Lower leg skin (tissue), 4 donors: ENCODE measurements around the gene DDX24. TPM values are rescaled to one million over a fixed set of nuclear protein-coding genes. Genes with fewer than 3 reads are reported as not detected.

Experiments
- DNase-seq, 2 donors: peaks; one replicate each; pipeline ENCODE4 v3.0.0-alpha.2; 2019; ENCODE audit warnings: low spot score in 2 of 2
- H3K4me3 ChIP-seq: fragments of 200-600 bp; sonication (generic); 2 replicates; pipeline ENCODE4 v1.5.1; 2017; ENCODE audit warnings: mild to moderate bottlenecking, low read depth; ENCODE audit not compliant: poor library complexity, severe bottlenecking
- POLR2A ChIP-seq, 2 donors: fragments of 450-650 bp; IDR thresholded peaks; one replicate each; pipeline ENCODE4 v1.6.1; 2016 to 2017; ENCODE audit warnings: antibody characterized with exemption in 2 of 2, mild to moderate bottlenecking in 1 of 2, moderate library complexity in 1 of 2
- WGBS, 2 donors: methylation state at CpG; one replicate each; pipeline ENCODE4 v1.1.5; 2018; 5-methylcytosine and 5-hydroxymethylcytosine counted together
- intact Hi-C: fragments of 100-400 bp; cut with DNase I; formaldehyde crosslinking; loops from one replicate; pipeline ENCODE4 v1.15.0; 2023; ENCODE audit warnings: low total_unique reads
- total RNA-seq, 4 donors: library from RNA; depleted of rRNA; stranded (reverse); fragments of >200 nt; gene quantifications; one replicate each; pipeline ENCODE4 v1.1.0, GENCODE V29; 2016
- TF ChIP-seq, protein P1 (sequence below), 3 donors: fragments of 450-650 bp; IDR thresholded peaks; one replicate each; pipeline ENCODE4 v1.5.1; 2016; ENCODE audit warnings: antibody characterized with exemption in 3 of 3, mild to moderate bottlenecking in 3 of 3, moderate library complexity in 2 of 3

Gene DDX24
- total RNA-seq, 4 donors from 2014 or later = 91.7 to 132 (median 102) TPM

DNA sequence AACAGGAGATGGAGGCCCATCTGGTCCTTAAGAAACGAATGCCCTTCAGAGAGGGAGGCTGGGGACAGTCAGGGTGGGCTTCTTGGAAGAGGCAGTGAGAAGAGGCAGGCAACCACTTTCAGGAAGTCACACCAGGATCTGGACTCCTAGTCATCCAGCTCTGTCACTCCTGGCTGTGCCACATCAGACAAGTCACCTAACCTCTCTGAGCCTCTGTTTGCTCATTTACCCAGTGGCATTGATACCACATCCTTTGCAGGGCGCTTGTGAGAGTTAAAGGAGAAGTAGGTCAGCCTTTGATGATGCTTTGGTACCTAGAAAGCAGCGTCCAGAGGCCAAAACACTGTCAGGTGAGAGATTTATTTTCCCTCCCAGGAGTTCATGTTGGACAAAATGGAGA is 72.8 kb downstream of the DDX24 start:
- no peak for DNase-seq
- TF ChIP-seq POLR2A (IDR thresholded peaks at IDR 0.05) = no peak
- no peak overlapping the region for H3K4me3 ChIP-seq
- 82% methylated on average over 3 of the region's 3 CpGs for whole genome bisulfite sequencing, 2 donors
- intact Hi-C loops = no loop called here

DNA sequence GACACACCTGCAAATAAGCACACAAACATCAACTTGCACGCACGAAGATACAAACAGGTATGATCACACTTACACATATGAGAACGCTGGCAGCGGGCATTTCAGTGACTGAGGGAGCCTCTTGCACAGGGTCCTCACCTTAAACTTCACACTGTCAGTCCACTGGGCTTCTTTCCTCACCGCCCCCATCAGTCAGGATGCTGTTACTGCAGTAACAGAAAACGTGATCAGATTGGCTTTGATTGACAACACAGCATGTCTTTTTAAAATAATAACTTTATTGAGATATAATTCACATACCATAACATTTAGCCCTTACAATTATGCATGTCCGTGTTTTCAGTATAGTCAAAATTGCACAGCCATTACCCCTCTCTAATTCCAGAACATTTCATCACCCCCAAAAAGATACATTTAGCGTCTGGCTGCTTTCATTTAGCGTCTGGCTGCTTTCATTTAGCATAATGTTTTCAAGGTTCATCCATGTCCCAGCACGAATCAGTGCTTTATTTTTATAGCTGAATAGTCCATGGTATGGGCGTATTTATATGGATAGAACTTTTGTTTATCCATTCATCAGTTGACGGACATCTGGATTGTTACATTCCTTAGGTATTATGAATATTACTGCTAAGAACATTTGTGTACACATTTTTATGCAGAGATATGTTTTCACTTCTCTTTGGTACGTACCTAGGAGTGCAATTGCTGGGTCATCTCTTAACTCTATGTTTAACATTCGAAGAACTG is 75.5 kb downstream of the DDX24 start:
- H3K4me3 ChIP-seq = no peak overlapping the region
- TF ChIP-seq POLR2A (IDR thresholded peaks at IDR 0.05) = no peak
- TF ChIP-seq, protein P1, sequence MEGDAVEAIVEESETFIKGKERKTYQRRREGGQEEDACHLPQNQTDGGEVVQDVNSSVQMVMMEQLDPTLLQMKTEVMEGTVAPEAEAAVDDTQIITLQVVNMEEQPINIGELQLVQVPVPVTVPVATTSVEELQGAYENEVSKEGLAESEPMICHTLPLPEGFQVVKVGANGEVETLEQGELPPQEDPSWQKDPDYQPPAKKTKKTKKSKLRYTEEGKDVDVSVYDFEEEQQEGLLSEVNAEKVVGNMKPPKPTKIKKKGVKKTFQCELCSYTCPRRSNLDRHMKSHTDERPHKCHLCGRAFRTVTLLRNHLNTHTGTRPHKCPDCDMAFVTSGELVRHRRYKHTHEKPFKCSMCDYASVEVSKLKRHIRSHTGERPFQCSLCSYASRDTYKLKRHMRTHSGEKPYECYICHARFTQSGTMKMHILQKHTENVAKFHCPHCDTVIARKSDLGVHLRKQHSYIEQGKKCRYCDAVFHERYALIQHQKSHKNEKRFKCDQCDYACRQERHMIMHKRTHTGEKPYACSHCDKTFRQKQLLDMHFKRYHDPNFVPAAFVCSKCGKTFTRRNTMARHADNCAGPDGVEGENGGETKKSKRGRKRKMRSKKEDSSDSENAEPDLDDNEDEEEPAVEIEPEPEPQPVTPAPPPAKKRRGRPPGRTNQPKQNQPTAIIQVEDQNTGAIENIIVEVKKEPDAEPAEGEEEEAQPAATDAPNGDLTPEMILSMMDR (IDR thresholded peaks at IDR 0.05) = no peak
- no peak for DNase-seq
- intact Hi-C loops = no loop called here
- WGBS, 2 donors = 43 to 47% methylated on average over 14 of the region's 14 CpGs

DNA sequence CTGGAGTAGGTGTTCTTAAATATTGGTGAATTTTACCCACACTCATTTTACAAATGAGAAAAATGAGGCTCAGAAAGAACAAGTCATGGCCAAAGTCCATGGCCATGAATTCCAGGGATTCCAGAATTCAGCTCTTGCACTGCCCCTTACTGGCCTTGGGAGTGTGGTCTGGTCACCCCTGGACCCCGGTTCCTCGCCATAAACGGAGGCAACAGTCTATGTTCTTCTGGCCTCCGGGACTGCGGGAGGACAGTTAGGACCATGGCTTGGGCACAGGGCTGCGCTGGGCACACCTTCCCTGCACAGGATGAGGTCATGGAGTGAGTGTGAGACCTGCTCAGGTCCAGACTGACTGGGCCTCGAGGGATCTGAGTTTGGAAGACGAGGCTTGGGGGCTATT is 77.0 kb downstream of the DDX24 start:
- H3K4me3 ChIP-seq = no peak overlapping the region
- TF ChIP-seq, protein P1 (IDR thresholded peaks at IDR 0.05) = no peak
- TF ChIP-seq POLR2A (IDR thresholded peaks at IDR 0.05) = no peak
- DNase-seq = no peak
- intact Hi-C loops = no loop called here
- WGBS, 2 donors = 69 to 80% methylated on average over 6 to 8 of the region's 8 CpGs

DNA sequence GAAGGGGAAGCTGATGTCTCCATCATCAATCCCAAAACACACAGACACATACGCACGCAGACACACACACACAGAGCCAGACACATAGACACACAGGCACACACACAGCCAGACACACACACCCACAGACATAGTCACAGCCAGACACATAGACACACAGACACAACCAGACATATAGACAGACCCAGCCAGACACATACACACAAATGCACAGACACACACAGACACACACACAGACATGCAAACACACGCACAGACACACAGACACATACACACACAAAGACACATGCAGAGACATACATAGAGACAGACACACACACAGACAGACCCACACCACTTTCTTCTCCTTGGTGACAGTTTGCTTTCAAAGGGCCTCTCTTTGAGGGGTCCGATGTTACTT is 77.6 kb downstream of the DDX24 start:
- 79 to 90% methylated on average over 4 of the region's 4 CpGs for WGBS, 2 donors
- intact Hi-C loops = no loop called here
- DNase-seq = no peak
- no peak overlapping the region for H3K4me3 ChIP-seq
- no peak for TF ChIP-seq POLR2A (IDR thresholded peaks at IDR 0.05)
- TF ChIP-seq, protein P1 (IDR thresholded peaks at IDR 0.05) = no peak

DNA sequence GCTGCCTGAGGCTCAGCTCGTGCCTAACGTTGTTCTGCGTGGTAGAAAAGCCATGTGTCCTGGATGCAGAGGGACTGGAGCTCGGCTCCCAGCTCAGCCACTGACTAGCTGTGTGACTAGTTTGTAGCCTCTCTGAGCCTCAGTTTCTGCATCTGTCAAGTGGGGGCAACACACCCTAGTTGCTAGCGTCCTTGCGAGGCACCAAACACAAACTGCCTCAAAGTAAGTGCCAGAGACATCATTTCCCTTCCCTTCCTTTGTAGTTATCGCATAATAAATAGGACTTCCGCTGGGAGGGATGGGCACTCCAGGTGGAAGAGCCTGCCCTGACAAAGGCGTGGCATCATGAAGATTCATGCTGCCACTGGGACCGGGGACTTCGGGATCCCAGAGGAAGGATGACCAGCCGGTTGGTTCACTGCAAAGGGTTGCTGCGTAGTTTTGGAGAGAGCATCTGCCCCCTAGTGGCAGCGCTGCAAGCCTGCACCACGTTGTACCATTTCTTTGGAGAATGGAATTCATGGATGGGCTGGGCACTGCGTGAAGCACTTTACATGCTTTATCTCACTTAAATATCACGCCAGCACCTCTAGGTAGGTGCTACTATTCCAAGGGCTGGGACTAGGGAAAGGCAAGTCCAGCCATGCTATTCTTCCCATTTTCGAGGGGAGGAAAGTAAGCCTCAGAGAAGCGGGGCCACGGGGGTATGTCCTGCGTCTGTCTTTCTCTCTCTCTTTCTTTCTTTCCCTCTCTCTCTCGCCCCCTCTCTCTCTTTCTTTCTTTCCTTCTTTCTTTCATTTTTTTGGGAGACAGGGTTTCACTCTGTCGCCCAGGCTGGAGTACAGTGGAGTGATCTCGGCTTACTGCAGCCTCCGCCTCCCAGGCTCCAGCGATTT is 79.3 kb downstream of the DDX24 start:
- no peak for TF ChIP-seq POLR2A (IDR thresholded peaks at IDR 0.05)
- TF ChIP-seq, protein P1 (IDR thresholded peaks at IDR 0.05) = peak in 1 of 3 donors; percentile 88
- 24 to 30% methylated on average over 26 of the region's 26 CpGs for WGBS, 2 donors
- peak in 1 of 2 donors; percentile 31 for DNase-seq
- no peak overlapping the region for H3K4me3 ChIP-seq
- intact Hi-C loops = no loop called here

DNA sequence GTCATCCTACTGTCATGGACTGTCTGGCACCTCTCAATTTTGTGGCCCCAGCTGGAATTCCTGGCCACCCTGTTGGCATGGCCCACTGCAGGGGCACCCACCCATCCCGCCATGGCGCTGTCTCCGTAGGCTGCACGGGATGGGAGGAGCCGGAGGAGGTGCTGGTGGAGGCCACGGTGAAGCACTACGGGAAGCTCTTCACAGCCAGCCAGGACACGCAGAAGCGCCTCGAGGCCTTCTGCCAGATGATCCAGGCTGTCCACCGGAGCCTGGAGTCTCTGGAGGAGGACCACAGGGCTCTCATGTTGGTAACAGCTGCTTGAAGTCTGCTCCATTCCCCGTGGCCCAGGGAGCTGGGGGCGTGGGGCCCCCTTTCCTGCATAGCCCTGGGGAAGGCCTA is 80.0 kb downstream of the DDX24 start:
- no peak for DNase-seq
- no peak overlapping the region for H3K4me3 ChIP-seq
- intact Hi-C loops = no loop called here
- WGBS, 2 donors = 22 to 29% methylated on average over 8 to 11 of the region's 13 CpGs
- TF ChIP-seq, protein P1 (IDR thresholded peaks at IDR 0.05) = no peak
- TF ChIP-seq POLR2A (IDR thresholded peaks at IDR 0.05) = no peak
